Mammary epithelial cell (primary cell): Measurements from ENCODE around the gene FASTK.

ENCODE experiments used
- EZH2 ChIP-seq: IDR thresholded peaks from 2 replicates; pipeline ENCODE4 v1.6.1; 2012; ENCODE audit warnings: low read length, inconsistent platforms, borderline replicate concordance
- TF ChIP-seq, protein P1 (sequence below), 2 donors: IDR thresholded peaks in 1 of 2; conservative IDR thresholded peaks in 1 of 2; 2 replicates each; pipeline ENCODE4 v1.5.1; 2011 to 2012; ENCODE audit warnings: inconsistent platforms in 2 of 2, low read length in 2 of 2, mild to moderate bottlenecking in 2 of 2, control low read depth in 1 of 2, low read depth in 1 of 2; ENCODE audit not compliant: insufficient read depth in 1 of 2; ENCODE audit errors: extremely low read depth in 1 of 2

DNA sequence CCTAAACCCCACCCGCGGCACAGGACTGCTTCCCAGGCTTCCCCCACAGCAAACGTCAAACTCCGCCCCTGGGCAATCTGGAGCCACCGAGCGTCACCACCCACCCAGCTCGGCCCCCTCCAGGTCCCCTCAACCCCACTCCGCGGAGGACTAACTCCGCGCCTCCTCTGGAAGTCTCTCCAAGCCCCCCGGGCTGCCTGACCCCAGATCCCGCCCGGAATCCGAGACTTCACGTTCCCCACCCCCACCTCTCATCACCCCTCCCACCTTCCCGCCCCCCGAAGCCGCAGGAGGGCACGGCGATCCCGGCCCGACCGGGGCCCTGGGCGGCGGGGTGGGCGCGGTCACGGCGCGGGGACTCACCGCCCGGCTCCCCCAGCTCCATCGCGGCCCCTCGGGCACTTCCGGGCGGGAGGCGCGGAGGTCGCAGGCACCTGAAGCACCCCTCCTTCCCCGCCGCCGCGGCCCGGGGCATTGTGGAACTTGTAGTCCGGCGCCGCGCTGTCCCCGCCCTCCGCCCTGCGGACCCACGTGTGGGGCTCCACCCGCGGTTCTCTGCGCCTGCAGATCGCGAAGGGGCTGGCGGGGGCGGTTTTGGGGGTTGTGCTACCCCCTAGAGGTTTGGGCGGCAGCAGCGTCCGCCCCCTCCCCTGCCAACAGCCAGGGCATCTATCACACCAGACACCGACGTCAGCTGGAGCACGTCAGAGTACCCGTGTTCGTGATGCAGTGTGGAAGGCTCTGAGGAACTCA, 2.6 kb upstream of the FASTK start, which contains the start of gene TMUB1:
- TF ChIP-seq, protein P1, sequence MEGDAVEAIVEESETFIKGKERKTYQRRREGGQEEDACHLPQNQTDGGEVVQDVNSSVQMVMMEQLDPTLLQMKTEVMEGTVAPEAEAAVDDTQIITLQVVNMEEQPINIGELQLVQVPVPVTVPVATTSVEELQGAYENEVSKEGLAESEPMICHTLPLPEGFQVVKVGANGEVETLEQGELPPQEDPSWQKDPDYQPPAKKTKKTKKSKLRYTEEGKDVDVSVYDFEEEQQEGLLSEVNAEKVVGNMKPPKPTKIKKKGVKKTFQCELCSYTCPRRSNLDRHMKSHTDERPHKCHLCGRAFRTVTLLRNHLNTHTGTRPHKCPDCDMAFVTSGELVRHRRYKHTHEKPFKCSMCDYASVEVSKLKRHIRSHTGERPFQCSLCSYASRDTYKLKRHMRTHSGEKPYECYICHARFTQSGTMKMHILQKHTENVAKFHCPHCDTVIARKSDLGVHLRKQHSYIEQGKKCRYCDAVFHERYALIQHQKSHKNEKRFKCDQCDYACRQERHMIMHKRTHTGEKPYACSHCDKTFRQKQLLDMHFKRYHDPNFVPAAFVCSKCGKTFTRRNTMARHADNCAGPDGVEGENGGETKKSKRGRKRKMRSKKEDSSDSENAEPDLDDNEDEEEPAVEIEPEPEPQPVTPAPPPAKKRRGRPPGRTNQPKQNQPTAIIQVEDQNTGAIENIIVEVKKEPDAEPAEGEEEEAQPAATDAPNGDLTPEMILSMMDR (conservative IDR thresholded peaks at IDR 0.05 in 1 of 2, IDR thresholded peaks at IDR 0.05 in 1 of 2; ENCODE audit: extremely low read depth in 1 of 2, insufficient read depth in 1 of 2, low read depth in 1 of 2, low read length in 2 of 2): no peak
- no peak for TF ChIP-seq EZH2
